GM23248 (cell line): ENCODE data around the gene HDAC4. TPM values are rescaled to one million over a fixed set of nuclear protein-coding genes. Genes with fewer than 3 reads are reported as not detected.

Experiments
- DNase-seq: peaks from one replicate; pipeline ENCODE4 v3.0.0-alpha.2; 2015
- H2AFZ ChIP-seq: fragments of 200-600 bp; sonication (generic); 2 replicates; pipeline ENCODE4 v1.6.1; 2016; ENCODE audit warnings: antibody characterized with exemption
- H3F3A ChIP-seq: fragments of 200-600 bp; sonication (generic); 2 replicates; pipeline ENCODE4 v1.6.1; 2016; ENCODE audit warnings: mild to moderate bottlenecking, antibody characterized with exemption, mixed run types; ENCODE audit not compliant: insufficient read depth
- H3K27ac ChIP-seq: fragments of 200-600 bp; sonication (generic); 2 replicates; pipeline ENCODE4 v1.5.1; 2016; ENCODE audit warnings: mild to moderate bottlenecking
- H3K27me3 ChIP-seq: fragments of 200-600 bp; sonication (generic); replicated peaks from 2 replicates; pipeline ENCODE4 v1.6.1; 2016; ENCODE audit warnings: mild to moderate bottlenecking; ENCODE audit not compliant: insufficient read depth
- H3K36me3 ChIP-seq: fragments of 200-600 bp; sonication (generic); 2 replicates; pipeline ENCODE4 v1.6.1; 2016; ENCODE audit warnings: low read depth, mild to moderate bottlenecking
- H3K4me1 ChIP-seq: fragments of 200-600 bp; sonication (generic); 2 replicates; pipeline ENCODE4 v1.6.1; 2016; ENCODE audit warnings: mild to moderate bottlenecking; ENCODE audit not compliant: insufficient read depth
- H3K4me2 ChIP-seq: fragments of 200-600 bp; sonication (generic); one replicate; pipeline ENCODE4 v1.6.1; 2016; ENCODE audit warnings: mild to moderate bottlenecking; ENCODE audit not compliant: unreplicated experiment
- H3K4me3 ChIP-seq: fragments of 200-600 bp; sonication (generic); 2 replicates; pipeline ENCODE4 v1.5.1; 2016; ENCODE audit warnings: mild to moderate bottlenecking
- H3K79me2 ChIP-seq: fragments of 200-600 bp; sonication (generic); 2 replicates; pipeline ENCODE4 v1.6.1; 2016; ENCODE audit warnings: mild to moderate bottlenecking; ENCODE audit not compliant: insufficient read depth
- H3K9ac ChIP-seq: fragments of 200-600 bp; sonication (generic); 2 replicates; pipeline ENCODE4 v1.6.1; 2016; ENCODE audit warnings: mild to moderate bottlenecking
- H3K9me2 ChIP-seq: fragments of 200-600 bp; sonication (generic); 2 replicates; pipeline ENCODE4 v1.6.1; 2016; ENCODE audit warnings: mixed run types, mild to moderate bottlenecking, moderate library complexity; ENCODE audit not compliant: insufficient read depth
- H3K9me3 ChIP-seq: fragments of 200-600 bp; sonication (generic); one replicate; pipeline ENCODE4 v1.6.1; 2017; ENCODE audit warnings: low read depth
- H4K20me1 ChIP-seq: fragments of 200-600 bp; sonication (generic); 2 replicates; pipeline ENCODE4 v1.6.0; 2016; ENCODE audit not compliant: insufficient read depth
- EZH2 ChIP-seq: fragments of 200-600 bp; sonication (generic); IDR thresholded peaks from 2 replicates; pipeline ENCODE4 v1.6.1; 2018; ENCODE audit warnings: antibody characterized with exemption, mild to moderate bottlenecking; ENCODE audit not compliant: insufficient read depth, poor library complexity, severe bottlenecking
- EZH2phosphoT487 ChIP-seq: fragments of 200-600 bp; sonication (generic); IDR thresholded peaks from 2 replicates; pipeline ENCODE4 v1.6.1; 2018; ENCODE audit warnings: antibody characterized with exemption, moderate library complexity, mild to moderate bottlenecking, low read depth; ENCODE audit not compliant: insufficient read depth
- WGBS, 2 experiments: methylation state at CpG; one replicate each; pipeline ENCODE4 v1.1.6; 2015 to 2017; ENCODE audit warnings: low lambda C conversion rate in 2 of 2, low coverage in 1 of 2; ENCODE audit errors: missing lambda C conversion rate in 2 of 2; 5-methylcytosine and 5-hydroxymethylcytosine counted together
- in situ Hi-C: fragments of 300-500 bp; cut with MboI; formaldehyde crosslinking; loops from 2 replicates; pipeline ENCODE4 v1.15.0; 2020
- polyA plus RNA-seq: library from polyadenylated mRNA; unstranded; fragments of >200 nt; fragmentation: Nextera tagmentation; extraction: Ambion mirVana; gene quantifications from 2 replicates; pipeline ENCODE4 v1.2.1, GENCODE V29; 2016
- total RNA-seq: library from RNA; depleted of rRNA; stranded (reverse); fragments of >200 nt; shearing (Covaris generic); gene quantifications from 2 replicates; pipeline ENCODE4 v1.2.3, GENCODE V29; 2014

HDAC4 gene
- total and polyA plus RNA-seq, 2 experiments from 2014 or later = 2.1 to 6.3 TPM

GRCh38 chr2:239109928-239110545 lies 290.8 kb downstream of the HDAC4 start:
- in situ Hi-C loops = no loop called here
- Histone ChIP-seq H3K9me3 (no peaks in the 10 kb centered on the region), H3K4me3 (no peak overlapping the region), H3K27ac (no peak overlapping the region), H2AFZ (no peak overlapping the region), H3K4me2 (no peak overlapping the region), H3K36me3 (no peaks in the 10 kb centered on the region), H3F3A (peaks cover 4% of the 10 kb centered on the region; the same call in 1 of the 2 replicates), H3K9me2 (no peaks in the 10 kb centered on the region), H3K27me3 (no peaks in the 10 kb centered on the region), H3K4me1 (no peaks in the 10 kb centered on the region), H3K79me2 (peaks cover 4% of the 10 kb centered on the region; the same call in 1 of the 2 replicates), H3K9ac (no peak overlapping the region), H4K20me1 (no peaks in the 10 kb centered on the region)
- 93 to 94% methylated on average over 14 of the region's 14 CpGs for WGBS, 2 experiments
- no peak for DNase-seq
- TF ChIP-seq EZH2 = no peak

GRCh38 chr2:239109041-239109927 lies 291.5 kb downstream of the HDAC4 start:
- no peaks in the 10 kb centered on the region for H4K20me1 ChIP-seq
- in situ Hi-C loops = no loop called here
- WGBS, 2 experiments = 91 to 93% methylated on average over 17 to 19 of the region's 19 CpGs
- peaks cover under 1% of the 10 kb centered on the region; the same call in 1 of the 2 replicates for H3F3A ChIP-seq
- no peak overlapping the region for H2AFZ ChIP-seq
- H3K4me2 ChIP-seq = no peak overlapping the region
- H3K27ac ChIP-seq = no peak overlapping the region
- peaks cover 4% of the 10 kb centered on the region; the same call in 1 of the 2 replicates for H3K79me2 ChIP-seq
- H3K4me1 ChIP-seq = no peaks in the 10 kb centered on the region
- no peaks in the 10 kb centered on the region for H3K9me2 ChIP-seq
- H3K27me3 ChIP-seq = no peaks in the 10 kb centered on the region
- no peak for DNase-seq
- H3K36me3 ChIP-seq = no peaks in the 10 kb centered on the region
- H3K9me3 ChIP-seq = no peaks in the 10 kb centered on the region
- no peak overlapping the region for H3K9ac ChIP-seq
- TF ChIP-seq EZH2 (no peak), EZH2phosphoT487 (no peak)
- no peak overlapping the region for H3K4me3 ChIP-seq

GRCh38 chr2:239108459-239108858 lies 292.4 kb downstream of the HDAC4 start:
- H4K20me1 ChIP-seq = no peaks in the 10 kb centered on the region
- no peak overlapping the region for H3K9ac ChIP-seq
- H3K4me3 ChIP-seq = no peak overlapping the region
- no peak for DNase-seq
- no peaks in the 10 kb centered on the region for H3K27me3 ChIP-seq
- 86 to 92% methylated on average over 6 of the region's 6 CpGs for WGBS, 2 experiments
- H3K9me2 ChIP-seq = no peaks in the 10 kb centered on the region
- H3K36me3 ChIP-seq = no peaks in the 10 kb centered on the region
- no peak overlapping the region for H2AFZ ChIP-seq
- no peaks in the 10 kb centered on the region for H3K4me1 ChIP-seq
- no peaks in the 10 kb centered on the region for H3K9me3 ChIP-seq
- H3K79me2 ChIP-seq = peaks cover 4% of the 10 kb centered on the region; the same call in 1 of the 2 replicates
- H3K27ac ChIP-seq = no peak overlapping the region
- no peaks in the 10 kb centered on the region for H3F3A ChIP-seq
- H3K4me2 ChIP-seq = no peak overlapping the region
- in situ Hi-C loops = no loop called here
- TF ChIP-seq EZH2 (no peak), EZH2phosphoT487 (no peak)

DNA sequence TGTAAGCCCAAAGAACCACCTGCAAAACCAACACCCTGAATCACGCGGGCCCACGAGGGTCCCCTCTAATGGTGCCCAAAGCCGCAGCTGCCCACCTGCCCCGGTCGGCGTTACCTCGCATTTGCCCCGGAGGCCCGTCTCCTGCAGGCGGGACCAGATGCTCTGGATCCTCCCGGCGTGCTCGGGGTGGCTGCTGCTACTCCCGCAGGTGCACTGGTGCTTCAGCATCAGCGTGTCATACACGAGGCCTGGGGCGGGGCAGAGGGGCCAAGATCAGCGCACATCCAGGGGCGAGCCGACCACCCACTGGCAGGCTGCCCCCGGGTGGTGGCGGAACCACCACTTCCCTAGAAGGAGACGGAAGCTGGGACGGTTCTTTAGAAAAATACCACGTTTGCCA lies 292.9 kb downstream of the HDAC4 start:
- 94 to 96% methylated on average over 18 to 26 of the region's 26 CpGs for WGBS, 2 experiments
- Histone ChIP-seq H3K9me2 (no peaks in the 10 kb centered on the region), H3K79me2 (peaks cover 4% of the 10 kb centered on the region; the same call in 1 of the 2 replicates), H3K36me3 (no peaks in the 10 kb centered on the region), H3F3A (no peaks in the 10 kb centered on the region), H2AFZ (no peak overlapping the region), H3K4me1 (no peaks in the 10 kb centered on the region), H3K4me3 (no peak overlapping the region), H3K4me2 (no peak overlapping the region), H3K27me3 (no peaks in the 10 kb centered on the region), H4K20me1 (no peaks in the 10 kb centered on the region), H3K9ac (no peak overlapping the region), H3K9me3 (no peaks in the 10 kb centered on the region), H3K27ac (no peak overlapping the region)
- in situ Hi-C loops = no loop called here
- DNase-seq = no peak
- TF ChIP-seq EZH2phosphoT487 (no peak), EZH2 (no peak)
